ENCODE measurements around the gene DBET. TPM values are rescaled to one million over a fixed set of nuclear protein-coding genes. Genes with fewer than 3 reads are reported as not detected.
"Not testable (repeated sequence)": the region's sequence is repeated elsewhere in the genome, so short reads cannot be mapped to it uniquely, and the experiment has no call there.

DBET gene
- not detected in 2 replicates for total RNA-seq (2014; rRNA removed; shearing (Covaris generic))

GRCh38 chr4:190064342-190064741 is at the start of gene DBET:
DBET (plus strand) TSS chr4:190064502.
- not testable (repeated sequence) for DNase-seq (ENCODE audit: low read depth)

GRCh38 chr4:190014771-190015537 is 49.3 kb upstream of the DBET start:
- DNase-seq (ENCODE audit: low read depth) = no peak

DNA sequence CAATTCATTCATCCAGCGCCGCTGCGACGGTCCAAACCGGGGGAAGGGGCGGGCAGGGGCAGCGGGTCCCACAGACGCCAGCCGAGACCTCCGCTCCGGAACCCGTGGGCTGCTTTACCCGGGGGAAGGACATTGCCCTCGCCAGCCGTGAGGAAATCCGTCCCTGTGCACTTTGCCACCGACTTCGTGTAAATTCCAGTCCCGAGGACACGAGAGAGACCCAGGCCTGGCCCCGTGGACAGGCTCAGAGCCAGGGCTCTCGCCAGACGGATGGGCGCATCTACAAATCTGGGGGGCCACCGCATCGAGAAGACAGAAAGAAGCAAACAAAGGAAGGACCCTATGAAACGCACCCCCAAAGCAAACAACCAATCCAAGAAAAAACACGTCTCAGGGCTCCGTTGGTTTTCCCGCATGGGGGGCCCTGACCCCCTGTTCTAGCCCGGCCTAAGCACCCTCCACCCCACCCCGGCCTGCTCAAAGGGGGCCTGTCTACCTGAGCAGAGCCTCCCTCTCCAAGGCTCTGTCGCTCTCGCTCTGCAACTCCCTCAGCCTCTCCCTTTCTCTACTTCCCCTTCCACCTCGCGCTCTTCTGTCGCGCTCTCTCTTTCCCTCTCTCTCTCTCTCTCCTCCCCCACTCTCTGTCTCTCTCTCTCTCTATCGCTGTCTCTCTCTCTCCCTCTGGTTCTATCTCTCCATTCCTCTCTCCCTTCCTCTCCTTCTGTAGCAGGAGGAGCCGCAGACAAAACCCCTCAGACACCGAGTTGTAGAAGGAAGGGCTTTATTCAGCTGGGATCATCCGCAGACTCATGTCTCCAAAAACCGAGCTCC is 48.5 kb upstream of the DBET start:
- DNase-seq (ENCODE audit: low read depth) = no peak

- no peak for DNase-seq (ENCODE audit: low read depth)
These were observed 47.7 kb upstream of the DBET start for GRCh38 chr4:190016369-190017289.

DNA sequence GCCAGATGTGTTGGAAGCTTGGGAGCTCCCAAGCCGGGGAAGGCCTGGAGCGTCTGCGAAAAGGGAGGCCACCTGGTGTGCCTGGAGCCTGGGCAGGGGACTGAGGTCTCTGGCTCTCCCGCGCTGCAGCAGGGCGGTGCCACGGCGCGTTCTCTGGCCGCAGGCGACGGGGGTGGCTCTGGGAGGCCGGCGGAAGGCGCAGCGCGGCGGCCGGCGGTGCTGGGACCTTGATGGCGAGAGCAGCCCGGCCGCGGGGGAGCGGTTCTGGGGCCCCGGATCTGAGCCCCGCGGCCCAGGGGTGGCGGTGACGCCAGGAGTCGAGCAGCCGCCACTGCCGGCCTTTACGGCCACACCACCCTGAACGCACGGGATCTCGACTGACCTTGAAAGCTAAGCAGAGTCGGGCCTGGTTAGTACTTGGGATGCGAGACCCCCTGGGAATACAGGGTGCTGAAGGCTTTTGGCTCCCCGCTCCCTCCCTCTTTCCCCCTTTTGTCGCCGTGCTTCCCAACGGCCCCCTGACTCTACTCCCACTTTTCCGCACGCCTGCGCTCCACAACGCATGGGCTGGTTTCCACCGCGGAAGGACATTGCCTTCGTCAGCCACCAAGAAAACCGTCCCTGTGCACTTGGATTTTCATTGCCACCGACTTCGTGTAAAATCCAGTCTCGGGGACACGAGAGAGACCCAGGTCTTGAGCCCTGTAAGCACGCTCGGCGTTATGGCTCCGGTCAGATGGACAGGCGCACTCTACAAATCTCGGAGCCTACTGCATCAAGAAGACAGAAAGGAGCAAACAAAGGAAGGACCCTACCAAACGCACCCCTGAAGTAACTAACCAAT is 46.7 kb upstream of the DBET start:
- no peak for DNase-seq (ENCODE audit: low read depth)

DNA sequence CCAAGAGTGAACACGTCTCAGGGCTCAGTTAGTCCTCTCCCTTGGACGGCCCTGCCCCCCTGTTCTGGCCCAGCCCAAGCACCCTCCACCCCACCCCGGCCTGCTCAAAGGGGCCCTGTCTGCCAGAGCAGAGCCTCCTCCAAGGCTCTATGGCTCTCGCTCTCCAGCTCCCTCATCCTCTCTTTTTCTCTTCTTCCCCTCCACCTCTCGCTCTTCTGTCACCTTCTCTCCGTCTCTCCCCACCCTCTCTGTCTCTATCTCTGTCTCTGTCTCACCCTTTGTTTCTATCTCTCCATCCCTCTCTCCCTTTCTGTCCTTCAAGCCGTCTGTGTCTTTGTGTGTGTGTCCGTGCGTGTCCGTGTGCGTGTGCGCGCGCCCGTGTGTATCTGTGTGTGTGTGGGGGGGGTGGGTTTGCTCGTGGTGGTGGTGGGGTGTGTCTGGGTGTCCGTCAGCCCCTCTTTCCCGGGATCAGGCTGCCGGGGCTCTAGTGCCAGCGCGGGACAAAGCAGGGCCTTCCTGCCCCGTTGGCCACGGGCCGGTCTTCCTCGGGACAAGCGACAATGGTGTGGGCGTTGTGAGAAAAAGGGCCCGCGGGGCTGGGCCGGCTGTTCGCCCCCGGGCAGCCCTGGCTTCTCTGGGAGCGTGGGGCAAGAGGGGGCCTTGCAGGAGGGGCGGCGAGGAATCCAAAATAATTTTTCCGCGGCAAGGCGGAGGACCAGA is 45.9 kb upstream of the DBET start:
- DNase-seq (ENCODE audit: low read depth) = no peak

- DNase-seq (ENCODE audit: low read depth) = no peak
These were observed 45.1 kb upstream of the DBET start for GRCh38 chr4:190019023-190019858.

- not testable (repeated sequence) for DNase-seq (ENCODE audit: low read depth)
These were observed 44.3 kb upstream of the DBET start for GRCh38 chr4:190019859-190020463.

DNA sequence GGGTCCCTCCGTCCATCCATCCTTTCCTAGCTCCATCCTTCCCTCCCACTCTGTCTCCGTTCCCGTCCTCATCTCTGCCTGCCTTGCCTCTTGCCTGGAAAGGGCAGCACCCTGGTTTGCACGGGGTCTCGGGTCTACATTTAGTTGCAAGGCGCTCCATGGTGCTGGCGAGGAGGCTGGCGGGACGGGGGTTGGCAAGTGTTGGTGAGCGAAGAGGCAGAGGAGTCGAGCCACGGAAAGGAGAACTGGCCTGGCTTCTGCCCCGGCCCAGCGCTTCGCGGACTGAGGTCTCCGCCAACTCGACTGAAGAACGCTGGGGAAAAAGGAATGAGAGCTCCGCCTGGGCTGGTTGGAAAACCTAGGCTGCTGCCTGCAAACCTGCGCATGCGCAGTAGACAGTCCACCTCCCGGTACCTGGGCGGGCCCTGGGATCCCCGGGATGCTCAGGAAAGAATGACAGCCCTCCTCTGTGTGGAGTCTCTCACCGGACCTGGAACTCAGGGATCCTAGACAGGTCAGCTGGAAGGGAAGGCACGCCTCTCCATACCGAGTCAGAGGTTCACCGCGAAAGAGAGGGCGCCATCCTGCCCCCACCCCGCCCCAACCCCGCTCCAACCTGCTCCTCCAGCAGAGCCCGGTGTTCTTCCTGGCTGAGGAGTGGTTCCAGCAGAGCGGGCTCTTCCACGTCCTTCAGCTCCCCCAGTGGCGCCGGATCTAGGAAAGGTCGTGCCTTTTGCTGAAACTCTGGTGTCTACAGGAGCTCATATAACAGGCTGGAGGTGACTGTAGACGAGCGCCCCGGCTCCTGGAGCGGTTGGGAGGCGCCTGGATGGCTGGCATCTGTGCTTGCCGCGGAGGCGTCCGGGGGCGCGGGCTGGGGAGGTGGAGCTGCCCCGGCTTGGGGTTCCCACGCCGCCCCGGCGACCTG is 43.2 kb upstream of the DBET start:
- peak; percentile 73 for DNase-seq (ENCODE audit: low read depth)

GRCh38 chr4:190021973-190022372 is 42.3 kb upstream of the DBET start:
- DNase-seq (ENCODE audit: low read depth) = not testable (repeated sequence)

GRCh38 chr4:190022614-190023281 is 41.6 kb upstream of the DBET start:
- not testable (repeated sequence) for DNase-seq (ENCODE audit: low read depth)

DNA sequence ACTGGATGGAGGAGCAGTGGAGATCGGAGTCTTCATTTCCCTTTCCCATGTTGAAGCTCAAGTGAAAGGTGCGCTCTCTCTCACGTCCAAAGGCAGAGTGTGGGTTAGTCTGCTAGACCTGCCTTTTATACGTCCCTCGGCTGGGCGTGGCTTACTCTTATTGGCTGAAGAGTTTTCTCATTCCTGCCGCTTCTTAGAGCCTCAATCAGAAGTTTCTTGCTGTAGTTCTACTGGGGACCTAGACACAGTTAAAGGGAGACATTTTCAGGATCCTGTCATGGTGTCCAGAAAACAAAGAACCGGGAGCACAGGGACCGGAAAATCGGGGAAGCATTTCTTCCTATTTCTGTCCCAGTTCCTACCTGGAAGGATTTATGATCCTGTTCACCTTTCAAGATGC is 37.1 kb upstream of the DBET start, which contains the start of gene FRG2:
Gene FRG2 (minus strand): TSS at position 101 of the 400 bp plus-strand sequence. CDS start 52 bp downstream, at position 49.
- DNase-seq (ENCODE audit: low read depth) = not testable (repeated sequence)

- DNase-seq (ENCODE audit: low read depth) = not testable (repeated sequence)
These were observed 33.0 kb upstream of the DBET start for GRCh38 chr4:190031264-190031663.

- not testable (repeated sequence) for DNase-seq (ENCODE audit: low read depth)
These were observed 26.5 kb upstream of the DBET start for GRCh38 chr4:190037704-190038388.

DNA sequence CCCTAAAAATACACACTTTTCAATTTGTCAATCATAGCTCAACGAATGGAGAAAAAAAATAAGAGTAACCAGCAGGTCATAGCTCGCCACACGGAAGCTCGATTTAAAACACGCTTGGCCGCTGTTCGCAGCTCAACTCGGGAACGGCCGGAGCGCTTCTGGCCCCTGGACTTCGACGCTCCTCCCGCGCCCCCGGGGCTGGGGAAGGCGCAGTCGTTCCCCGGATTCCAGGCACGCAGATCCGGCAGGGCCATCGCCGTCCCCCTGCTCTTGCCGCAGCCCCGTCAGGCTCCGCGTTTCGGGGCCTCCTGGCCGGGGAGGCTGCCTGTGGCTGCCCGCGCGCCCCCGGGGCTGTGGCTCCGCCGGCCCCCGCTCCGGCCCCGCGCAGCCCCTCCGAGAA is 23.4 kb upstream of the DBET start:
- not testable (repeated sequence) for DNase-seq (ENCODE audit: low read depth)

DNA sequence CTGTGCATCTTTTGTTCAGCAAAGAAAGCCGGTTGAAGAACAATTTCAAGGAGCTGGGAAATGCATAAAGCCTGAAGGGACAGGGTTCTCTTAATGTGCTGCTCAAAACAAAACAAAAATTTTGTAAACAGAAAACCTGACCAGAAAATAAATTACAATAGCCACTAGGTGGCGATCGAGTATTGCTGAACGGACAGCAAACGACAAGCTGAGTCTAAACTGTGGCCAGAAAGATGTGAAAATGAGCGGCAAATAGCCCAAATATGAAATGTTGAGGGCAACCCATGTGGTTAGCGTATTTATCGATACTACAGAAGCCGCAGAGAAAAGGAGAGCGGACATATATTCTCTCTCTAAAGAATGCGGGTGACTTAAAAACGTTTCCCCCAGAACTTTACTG is 16.7 kb upstream of the DBET start:
- DNase-seq (ENCODE audit: low read depth) = not testable (repeated sequence)
